Mucosa of rectum (tissue), 2 donors: ENCODE results near the gene KRT17.
"Not testable (repeated sequence)": the region's sequence is repeated elsewhere in the genome, so short reads cannot be mapped to it uniquely, and the experiment has no call there.

Experiments
- H3K27ac ChIP-seq, 2 donors: one replicate each; pipeline ENCODE4 v1.7.0; 2013; ENCODE audit warnings: inconsistent platforms in 2 of 2, low read depth in 2 of 2, low read length in 2 of 2
- H3K27me3 ChIP-seq, 2 donors: one replicate each; pipeline ENCODE4 v1.7.0; 2013; ENCODE audit warnings: low read length in 2 of 2; ENCODE audit not compliant: control insufficient read depth in 2 of 2, insufficient read depth in 2 of 2
- H3K36me3 ChIP-seq, 2 donors: one replicate each; pipeline ENCODE4 v1.7.0; 2013; ENCODE audit warnings: low read length in 2 of 2; ENCODE audit not compliant: control insufficient read depth in 2 of 2, insufficient read depth in 2 of 2
- H3K4me1 ChIP-seq, 2 donors: one replicate each; pipeline ENCODE4 v1.7.0; 2013; ENCODE audit warnings: low read length in 2 of 2, mild to moderate bottlenecking in 1 of 2; ENCODE audit not compliant: control insufficient read depth in 2 of 2, insufficient read depth in 2 of 2
- H3K4me3 ChIP-seq, 2 donors: one replicate each; pipeline ENCODE4 v1.7.0; 2013; ENCODE audit warnings: low read length in 2 of 2
- H3K9ac ChIP-seq, 2 donors: one replicate each; pipeline ENCODE4 v1.7.0; 2013; ENCODE audit warnings: low read length in 2 of 2, low read depth in 1 of 2, mild to moderate bottlenecking in 1 of 2
- H3K9me3 ChIP-seq, 2 donors: one replicate each; pipeline ENCODE4 v1.7.0; 2013; ENCODE audit warnings: low read length in 2 of 2; ENCODE audit not compliant: control insufficient read depth in 2 of 2
- donor health status: healthy.
- donor health status: Normal muscosa, but diverticular disease.

Gene KRT17

GRCh38 chr17:41627316-41628072, 3.1 kb upstream of the KRT17 start:
- H3K4me1 ChIP-seq: no peaks in the 10 kb centered on the region
- no peaks in the 10 kb centered on the region for H3K36me3 ChIP-seq
- no peak overlapping the region for H3K27ac ChIP-seq
- H3K9me3 ChIP-seq: no peaks in the 10 kb centered on the region
- no peaks in the 10 kb centered on the region for H3K27me3 ChIP-seq
- no peak overlapping the region for H3K9ac ChIP-seq
- H3K4me3 ChIP-seq: no peak overlapping the region

GRCh38 chr17:41626914-41627295, 2.5 kb upstream of the KRT17 start:
- not testable (repeated sequence) for H3K9ac ChIP-seq, H3K36me3 ChIP-seq, H3K9me3 ChIP-seq, H3K4me1 ChIP-seq, H3K27ac ChIP-seq, H3K27me3 ChIP-seq, H3K4me3 ChIP-seq

GRCh38 chr17:41626028-41626913, 1.9 kb upstream of the KRT17 start:
- H3K36me3 ChIP-seq, H3K9me3 ChIP-seq, H3K4me3 ChIP-seq, H3K9ac ChIP-seq, H3K27me3 ChIP-seq, H3K4me1 ChIP-seq, H3K27ac ChIP-seq: not testable (repeated sequence)

- Histone ChIP-seq H3K27me3 (no peaks in the 10 kb centered on the region), H3K36me3 (no peaks in the 10 kb centered on the region), H3K4me3 (no peak overlapping the region), H3K9me3 (no peaks in the 10 kb centered on the region), H3K9ac (no peak overlapping the region), H3K4me1 (no peaks in the 10 kb centered on the region), H3K27ac (no peak overlapping the region)
Observed at GRCh38 chr17:41625602-41626001, 1.2 kb upstream of the KRT17 start.

GRCh38 chr17:41623184-41623861, 1.1 kb downstream of the KRT17 start:
- H3K4me1 ChIP-seq, H3K27me3 ChIP-seq, H3K4me3 ChIP-seq, H3K36me3 ChIP-seq, H3K9ac ChIP-seq, H3K27ac ChIP-seq, H3K9me3 ChIP-seq: not testable (repeated sequence)

GRCh38 chr17:41622340-41623183, 1.8 kb downstream of the KRT17 start:
- not testable (repeated sequence) for H3K4me3 ChIP-seq, H3K9me3 ChIP-seq, H3K27me3 ChIP-seq, H3K27ac ChIP-seq, H3K9ac ChIP-seq, H3K36me3 ChIP-seq, H3K4me1 ChIP-seq

- no peaks in the 10 kb centered on the region for H3K4me1 ChIP-seq
- no peak overlapping the region for H3K27ac ChIP-seq
- H3K9ac ChIP-seq: no peak overlapping the region
- H3K4me3 ChIP-seq: no peak overlapping the region
- H3K9me3 ChIP-seq: no peaks in the 10 kb centered on the region
- no peaks in the 10 kb centered on the region for H3K36me3 ChIP-seq
- no peaks in the 10 kb centered on the region for H3K27me3 ChIP-seq
Observed at GRCh38 chr17:41621916-41622315, 2.5 kb downstream of the KRT17 start.

GRCh38 chr17:41621435-41621817, 2.9 kb downstream of the KRT17 start:
- not testable (repeated sequence) for H3K4me1 ChIP-seq, H3K36me3 ChIP-seq, H3K27me3 ChIP-seq, H3K27ac ChIP-seq, H3K9ac ChIP-seq, H3K9me3 ChIP-seq, H3K4me3 ChIP-seq

- Histone ChIP-seq H3K9me3 (no peaks in the 10 kb centered on the region), H3K27me3 (no peaks in the 10 kb centered on the region), H3K36me3 (no peaks in the 10 kb centered on the region)
Observed at GRCh38 chr17:41620583-41621434, 3.6 kb downstream of the KRT17 start.

More at GRCh38 chr17:41620583-41621434, 3.6 kb downstream of the KRT17 start:
- no peak overlapping the region for H3K4me3 ChIP-seq
- no peak overlapping the region for H3K27ac ChIP-seq
- H3K4me1 ChIP-seq: no peaks in the 10 kb centered on the region
- no peak overlapping the region for H3K9ac ChIP-seq
